Adrenal gland (tissue), 5 donors: ENCODE measurements around the gene PVALEF.

Experiments
- POLR2A ChIP-seq, 2 donors: fragments of 450-650 bp; IDR thresholded peaks; one replicate each; pipeline ENCODE4 v1.6.1; 2017; ENCODE audit warnings: antibody characterized with exemption in 2 of 2, mild to moderate bottlenecking in 2 of 2, moderate library complexity in 1 of 2
- TF ChIP-seq, protein P1 (sequence below), 6 experiments: fragments of 450-650 bp in 4 of 6; fragments of 200-600 bp in 2 of 6; sonication (generic) in 1 of 6; IDR thresholded peaks; 1 replicate in 5 of 6; 2 replicates in 1 of 6; pipeline versions ENCODE4 v1.5.1 to v1.8.0; 2016 to 2021; ENCODE audit warnings: antibody characterized with exemption in 6 of 6, mild to moderate bottlenecking in 2 of 6, moderate library complexity in 1 of 6
- donor health status: DM: no; HTN: no; CAD: no.

DNA sequence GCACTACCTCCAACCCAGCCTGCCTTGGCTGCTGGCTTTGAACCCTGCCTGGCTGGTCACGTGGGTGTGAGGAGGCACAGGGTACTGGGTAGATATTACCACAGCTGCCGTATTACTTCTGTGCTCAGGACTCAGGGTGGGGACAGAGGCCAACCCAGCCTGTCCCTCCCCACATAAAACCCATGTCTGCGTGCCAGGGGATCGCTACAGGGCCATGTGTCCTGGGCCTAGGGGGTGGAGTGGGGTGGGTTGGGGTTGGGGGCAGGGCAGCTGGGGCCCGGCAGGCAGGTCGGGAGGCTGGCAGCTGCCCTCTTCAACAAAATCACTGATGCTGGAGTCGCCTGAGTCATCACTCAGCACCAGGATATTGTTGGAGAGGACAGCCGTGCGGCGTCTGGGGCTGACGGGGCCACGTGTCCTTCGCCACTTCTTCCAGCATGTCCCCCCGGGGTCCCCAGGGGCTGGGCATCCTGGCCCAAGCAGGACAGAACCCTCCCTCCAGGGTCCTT lies 39.7 kb upstream of the PVALEF start:
- TF ChIP-seq, protein P1, sequence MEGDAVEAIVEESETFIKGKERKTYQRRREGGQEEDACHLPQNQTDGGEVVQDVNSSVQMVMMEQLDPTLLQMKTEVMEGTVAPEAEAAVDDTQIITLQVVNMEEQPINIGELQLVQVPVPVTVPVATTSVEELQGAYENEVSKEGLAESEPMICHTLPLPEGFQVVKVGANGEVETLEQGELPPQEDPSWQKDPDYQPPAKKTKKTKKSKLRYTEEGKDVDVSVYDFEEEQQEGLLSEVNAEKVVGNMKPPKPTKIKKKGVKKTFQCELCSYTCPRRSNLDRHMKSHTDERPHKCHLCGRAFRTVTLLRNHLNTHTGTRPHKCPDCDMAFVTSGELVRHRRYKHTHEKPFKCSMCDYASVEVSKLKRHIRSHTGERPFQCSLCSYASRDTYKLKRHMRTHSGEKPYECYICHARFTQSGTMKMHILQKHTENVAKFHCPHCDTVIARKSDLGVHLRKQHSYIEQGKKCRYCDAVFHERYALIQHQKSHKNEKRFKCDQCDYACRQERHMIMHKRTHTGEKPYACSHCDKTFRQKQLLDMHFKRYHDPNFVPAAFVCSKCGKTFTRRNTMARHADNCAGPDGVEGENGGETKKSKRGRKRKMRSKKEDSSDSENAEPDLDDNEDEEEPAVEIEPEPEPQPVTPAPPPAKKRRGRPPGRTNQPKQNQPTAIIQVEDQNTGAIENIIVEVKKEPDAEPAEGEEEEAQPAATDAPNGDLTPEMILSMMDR (IDR thresholded peaks at IDR 0.05): no peak
- no peak for TF ChIP-seq POLR2A (IDR thresholded peaks at IDR 0.05)
